GM12891 (cell line): ENCODE measurements around the gene PRND.

ENCODE experiments used
- POLR2A ChIP-seq: IDR thresholded peaks from 2 replicates; pipeline ENCODE4 v1.6.1; 2011; ENCODE audit warnings: low read depth, low read length, control low read depth
- POLR2AphosphoS5 ChIP-seq: IDR thresholded peaks from 2 replicates; pipeline ENCODE4 v1.6.1; 2011; ENCODE audit warnings: low read depth, low read length, control low read depth
- SPI1 ChIP-seq: IDR thresholded peaks from 2 replicates; pipeline ENCODE4 v1.6.1; 2011; ENCODE audit warnings: low read depth, low read length, control low read depth

GRCh38 chr20:4763723-4764510, 42.2 kb downstream of the PRND start:
- TF ChIP-seq POLR2A (no peak), POLR2AphosphoS5 (no peak), SPI1 (peak; percentile 17; the same call in 1 of the 2 replicates)
